Inflammatory macrophage treated with lipopolysaccharide for 4 hours (primary cell): ENCODE data around the gene JMJD6.

Source experiments
- DNase-seq: peaks from one replicate; pipeline ENCODE4 v3.0.0-alpha.2; 2020

The JMJD6 gene

DNA sequence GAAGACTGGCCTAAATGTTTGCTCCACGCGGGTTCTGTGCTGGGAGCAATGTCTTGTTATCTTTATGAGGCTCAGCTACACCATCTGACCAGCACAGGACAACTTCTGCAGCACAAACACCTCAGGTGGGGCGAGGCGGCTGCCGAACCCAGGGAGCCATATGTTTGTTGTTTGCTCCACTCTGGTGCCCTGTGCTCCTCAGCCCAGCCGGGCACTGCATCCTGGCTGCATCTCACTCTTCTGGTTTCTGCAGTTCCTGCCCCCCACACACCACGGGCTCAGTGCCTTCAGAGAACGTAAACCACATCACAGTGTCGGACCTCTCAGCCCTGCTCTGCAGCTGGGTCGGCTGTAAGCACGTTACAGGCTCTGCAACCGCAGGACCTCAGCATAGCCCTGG lies 48.1 kb downstream of the JMJD6 start:
- no peak for DNase-seq

GRCh38 chr17:76677406-76677805 lies 49.0 kb downstream of the JMJD6 start:
- no peak for DNase-seq

DNA sequence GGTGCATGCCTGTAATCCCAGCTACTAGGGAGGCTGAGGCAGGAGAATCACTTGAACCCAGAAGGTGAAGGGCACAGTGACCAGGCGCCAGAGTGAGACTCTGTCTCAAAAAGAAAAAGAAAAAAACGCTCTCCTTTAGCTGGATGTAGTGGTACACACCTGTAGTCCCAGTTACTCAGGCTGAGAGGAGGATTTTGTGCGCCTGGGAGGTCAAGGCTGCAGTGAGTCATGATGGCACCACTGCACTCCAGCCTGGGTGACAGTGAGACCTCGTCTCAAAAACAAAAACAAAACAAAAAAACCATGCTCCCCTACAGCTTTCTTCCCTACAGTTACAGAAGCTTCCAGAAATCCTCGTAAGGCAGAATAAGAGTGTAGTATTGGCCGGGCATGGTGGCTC lies 49.8 kb downstream of the JMJD6 start:
- no peak for DNase-seq

GRCh38 chr17:76675648-76676047 lies 50.8 kb downstream of the JMJD6 start:
- no peak for DNase-seq

- no peak for DNase-seq
Measured at GRCh38 chr17:76674600-76674999, 51.8 kb downstream of the JMJD6 start.

DNA sequence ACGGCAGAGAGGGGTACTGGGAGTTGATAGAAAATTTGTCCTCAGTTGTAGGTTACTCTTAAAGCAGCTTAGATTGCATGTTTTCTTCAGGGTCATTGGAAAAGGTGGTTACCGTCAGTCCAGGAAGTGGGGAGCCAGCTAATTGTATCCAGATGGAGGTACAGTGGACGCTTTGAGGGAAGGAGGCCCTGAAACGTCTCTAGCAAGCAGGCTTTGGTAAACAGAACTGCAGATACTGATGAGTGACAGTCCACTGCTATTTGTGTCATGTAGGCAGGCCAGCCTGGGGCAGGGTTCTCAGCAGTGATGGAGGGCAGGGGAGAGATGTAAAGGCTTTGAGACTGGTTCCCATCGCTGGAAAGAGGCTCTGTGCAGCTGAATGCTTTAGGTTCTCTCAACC lies 52.7 kb downstream of the JMJD6 start:
- no peak for DNase-seq

GRCh38 chr17:76672892-76673291 lies 53.5 kb downstream of the JMJD6 start:
- no peak for DNase-seq

DNA sequence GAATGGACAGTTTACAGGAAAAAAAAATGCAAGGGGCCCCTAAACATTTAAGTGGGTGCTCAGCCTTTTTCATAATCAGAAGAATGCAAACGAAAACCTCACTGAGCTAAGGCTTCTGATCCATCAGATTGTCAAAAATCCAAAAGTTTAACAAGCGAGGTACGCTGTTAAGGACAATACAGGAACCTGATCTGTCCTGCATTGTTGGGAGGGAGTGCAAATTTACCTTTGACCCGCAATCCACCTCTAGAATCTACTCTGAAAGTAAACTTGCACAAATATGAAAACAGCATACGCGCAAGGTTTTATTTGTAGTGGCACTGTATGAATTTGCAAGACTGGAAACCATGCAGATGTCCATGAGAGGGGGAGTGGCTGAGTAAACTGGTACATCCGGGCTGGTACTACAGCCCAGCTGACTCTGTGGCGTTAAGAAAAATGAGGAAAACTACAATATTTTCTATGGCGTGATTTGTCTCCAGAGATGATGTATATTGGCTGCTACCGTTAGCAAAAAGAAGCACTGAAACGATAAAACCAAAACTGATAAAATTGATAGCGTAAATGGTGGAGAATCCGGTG lies 54.0 kb downstream of the JMJD6 start:
- no peak for DNase-seq

- no peak for DNase-seq
Measured at GRCh38 chr17:76671912-76672262, 54.5 kb downstream of the JMJD6 start.

DNA sequence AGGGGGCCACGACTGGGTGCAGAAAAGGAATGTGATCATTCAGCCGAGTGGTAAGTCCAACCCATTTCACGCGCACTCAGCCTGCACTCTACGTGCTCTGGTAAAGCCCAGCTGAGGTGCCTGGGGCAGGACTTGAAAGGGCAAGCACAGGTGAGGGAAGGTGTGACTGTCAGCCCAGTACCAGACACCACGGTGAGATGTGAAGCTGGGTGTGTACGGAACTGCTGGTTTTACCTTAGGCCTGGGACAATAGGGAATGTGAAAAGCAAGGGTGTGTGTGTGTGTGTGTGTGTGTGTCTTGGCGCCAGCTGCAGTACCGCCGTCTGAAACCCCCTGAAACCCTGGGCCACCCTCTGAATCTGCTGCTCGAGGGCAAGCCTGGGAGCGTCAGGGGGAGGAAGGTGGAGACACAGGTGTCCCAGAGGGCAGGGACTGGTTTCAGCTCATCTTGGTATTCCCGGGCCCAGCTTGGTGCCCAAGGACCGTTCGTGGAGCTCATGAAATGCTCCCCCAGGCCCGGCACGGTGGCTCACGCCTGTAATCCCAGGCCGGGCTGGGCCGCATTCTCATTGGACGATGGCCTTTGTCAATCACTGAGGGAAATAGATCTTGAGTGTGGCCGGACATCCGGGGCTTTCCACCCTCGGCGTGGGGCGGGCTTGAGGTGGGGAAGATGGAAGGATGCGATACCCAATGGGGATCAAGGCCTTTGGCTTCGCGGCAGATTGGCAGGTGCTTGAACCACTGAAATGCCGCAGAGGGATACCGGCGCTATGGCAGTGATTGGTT lies 55.1 kb downstream of the JMJD6 start:
- DNase-seq: peak; percentile 100

DNA sequence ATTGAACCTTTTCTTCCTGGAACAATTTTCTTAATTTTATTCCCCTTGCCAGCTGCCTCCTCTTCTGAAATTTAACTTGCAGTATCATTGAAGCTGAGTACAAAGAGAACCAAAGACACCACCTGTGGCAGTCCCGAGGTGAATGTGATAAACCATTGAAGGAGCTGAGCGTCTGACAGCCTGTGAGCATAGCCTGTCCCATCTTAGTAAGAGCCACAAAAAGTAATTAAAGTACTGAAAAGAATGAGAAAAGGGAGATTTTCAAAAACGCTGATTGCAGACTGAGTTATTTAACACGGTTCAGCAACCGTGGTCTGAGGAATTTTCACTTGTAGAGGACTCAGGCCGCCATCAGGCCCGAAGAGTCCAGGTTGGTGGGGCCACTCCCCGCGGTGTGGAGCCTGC lies 55.7 kb downstream of the JMJD6 start:
- no peak for DNase-seq

DNA sequence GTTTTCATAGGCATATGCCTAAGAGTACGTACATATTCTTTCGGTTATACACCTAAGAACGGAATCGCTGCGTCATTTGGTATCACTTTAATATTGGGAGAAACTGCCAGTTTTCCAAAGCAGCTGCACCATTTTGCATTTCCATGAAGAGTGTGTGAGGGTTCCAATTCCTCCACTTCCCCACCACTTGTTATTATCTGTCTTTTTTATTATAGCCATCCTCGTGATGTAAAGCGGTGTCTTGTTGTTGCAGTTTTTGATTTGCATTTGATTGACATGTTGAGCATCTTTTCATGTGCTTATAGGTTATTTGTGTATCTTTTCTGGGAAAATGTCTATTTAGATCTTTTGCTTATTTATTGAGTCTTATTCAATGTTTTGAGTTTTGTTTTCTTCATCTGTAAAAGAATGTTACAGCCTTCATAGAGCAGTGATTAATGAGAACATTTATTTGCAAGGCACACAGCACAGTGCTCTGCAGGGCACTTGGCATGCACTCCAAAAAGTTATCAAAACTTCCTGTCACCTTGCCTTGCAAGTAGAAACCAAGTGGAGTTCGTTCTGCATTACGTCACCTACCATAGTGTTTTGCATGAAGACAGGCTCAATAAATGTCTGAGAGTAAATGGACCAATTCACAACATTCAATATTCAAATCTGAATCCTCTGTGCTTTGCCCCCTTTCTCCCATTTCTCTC lies 56.2 kb downstream of the JMJD6 start:
- no peak for DNase-seq
